ENCODE results near the gene IFRD1. TPM values are rescaled to one million over a fixed set of nuclear protein-coding genes. Genes with fewer than 3 reads are reported as not detected.

IFRD1 gene
- total RNA-seq, 1 donor from 2014 or later, result 67.0 TPM

GRCh38 chr7:112448891-112449290, 1.4 kb upstream of the IFRD1 start:
- H3K27ac Mint-ChIP-seq, result no peak overlapping the region
- peaks cover 11% of the 10 kb centered on the region for H3K36me3 Mint-ChIP-seq (ENCODE audit: low read depth)
- no peak for ATAC-seq (ENCODE audit: low read depth)
- intact Hi-C loops (cut with micrococcal nuclease), result no loop called here
- ChIA-PET POLR2A (no interaction called here), CTCF (no interaction called here)
- H3K9me3 Mint-ChIP-seq, result no peaks in the 10 kb centered on the region
- no peak for DNase-seq
- TF ChIP-seq CTCF (IDR thresholded peaks at IDR 0.05), result no peak
- no peak overlapping the region for H3K4me3 Mint-ChIP-seq
- H3K4me1 Mint-ChIP-seq, result peaks cover 35% of the 10 kb centered on the region
- H3K27me3 Mint-ChIP-seq, result no peaks in the 10 kb centered on the region

DNA sequence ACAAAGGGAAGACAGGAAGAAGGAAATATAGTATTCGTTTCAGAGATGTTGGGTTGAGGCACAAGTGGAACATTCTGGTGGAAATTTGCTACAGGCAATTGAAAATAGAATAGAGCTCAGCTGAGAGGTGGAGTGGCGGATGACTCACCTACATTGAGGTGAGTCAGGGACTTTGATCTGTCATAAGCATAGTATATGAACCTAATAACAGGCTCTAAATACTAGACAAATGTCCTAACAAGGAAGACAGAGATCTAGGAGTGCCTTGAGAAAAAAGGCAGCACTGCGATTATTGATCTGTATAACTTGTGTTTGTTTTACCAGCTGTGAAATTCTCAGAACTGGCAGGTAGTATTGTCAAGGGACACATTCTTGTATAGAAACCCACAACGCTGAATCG, 907 bp upstream of the IFRD1 start:
- H3K4me1 Mint-ChIP-seq, result peaks cover 35% of the 10 kb centered on the region
- H3K27ac Mint-ChIP-seq, result peak overlapping the region; percentile 99
- no peaks in the 10 kb centered on the region for H3K9me3 Mint-ChIP-seq
- ChIA-PET POLR2A (interaction anchor here (1.5 to 2.1 kb wide), 6 partner anchors 27 to 490 kb away, joined by 4 to 17 read pairs (median 8); partner anchors contain the start of gene ZNF277), CTCF (no interaction called here)
- no peaks in the 10 kb centered on the region for H3K27me3 Mint-ChIP-seq
- no peak for TF ChIP-seq CTCF (IDR thresholded peaks at IDR 0.05)
- ATAC-seq (ENCODE audit: low read depth) (no peak), DNase-seq (no peak)
- H3K36me3 Mint-ChIP-seq (ENCODE audit: low read depth), result peaks cover 11% of the 10 kb centered on the region
- peak overlapping the region; percentile 99 for H3K4me3 Mint-ChIP-seq
- intact Hi-C loops (cut with micrococcal nuclease), result no loop called here

GRCh38 chr7:112450807-112451761, 824 bp downstream of the IFRD1 start:
- intact Hi-C loops (cut with micrococcal nuclease), result loop anchor here (1.0 to 2.0 kb wide), 8 partner anchors 59 to 1368 kb away; partner anchors contain the start of genes DOCK4, IMMP2L, SMIM30 and TMEM168
- Mint-ChIP-seq H3K9me3 (no peaks in the 10 kb centered on the region), H3K4me1 (peaks cover 39% of the 10 kb centered on the region), H3K36me3 (ENCODE audit: low read depth) (peaks cover 18% of the 10 kb centered on the region), H3K4me3 (peak overlapping the region; percentile 99), H3K27me3 (no peaks in the 10 kb centered on the region), H3K27ac (peak overlapping the region; percentile 99)
- ATAC-seq (ENCODE audit: low read depth) (peak; percentile 76), DNase-seq (peak; percentile 77)
- ChIA-PET POLR2A (interaction anchor here (0.6 to 2.1 kb wide), 14 partner anchors 9 to 889 kb away, joined by 3 to 22 read pairs (median 8); partner anchors contain the start of genes IMMP2L, TMEM168 and ZNF277), CTCF (interaction anchor here (0.7 kb wide), 1 partner anchor 14 kb away, joined by 4 read pairs; no protein-coding TSS in a partner anchor)
- TF ChIP-seq CTCF (IDR thresholded peaks at IDR 0.05), result no peak

DNA sequence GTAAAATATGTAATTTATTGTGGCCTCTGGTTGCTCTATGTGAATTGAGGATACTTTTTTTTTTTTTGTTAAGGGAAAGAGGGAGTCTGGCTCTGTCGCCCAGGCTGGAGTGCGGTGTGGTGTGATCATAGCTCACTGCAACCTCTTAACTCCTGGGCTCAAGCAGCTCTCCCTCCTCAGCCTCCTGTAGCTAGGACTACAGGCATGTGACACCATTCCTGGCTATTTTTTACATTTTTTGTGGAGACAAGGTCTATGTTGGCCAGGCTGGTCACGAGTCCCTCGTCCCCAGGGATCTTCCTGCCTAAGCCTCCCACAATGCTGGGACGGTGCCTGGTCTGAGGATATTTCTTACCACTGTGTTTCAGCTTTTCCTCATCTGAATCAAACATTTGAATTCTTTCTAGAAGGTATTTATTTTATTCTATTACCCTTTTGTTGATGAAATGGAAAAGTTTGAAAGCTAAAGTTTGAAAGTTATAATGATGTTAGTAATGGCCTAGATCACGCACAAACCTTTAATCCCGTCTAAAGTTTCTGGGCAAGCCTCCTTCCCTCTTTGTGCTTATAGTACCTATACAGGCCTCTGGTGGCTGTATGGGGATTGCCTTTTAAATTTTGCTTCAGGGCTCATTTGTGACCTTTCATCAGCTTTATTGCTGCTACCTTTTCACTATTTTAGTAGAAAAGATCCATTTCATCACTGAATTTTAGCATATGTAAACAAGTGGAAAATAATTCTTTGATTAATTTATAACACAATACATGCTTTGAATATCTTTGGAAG, 2.0 kb downstream of the IFRD1 start:
- ChIA-PET CTCF (interaction anchor here (0.7 kb wide), 1 partner anchor 13 kb away, joined by 4 read pairs; no protein-coding TSS in a partner anchor), POLR2A (interaction anchor here (1.4 kb wide), 1 partner anchor 487 kb away, joined by 3 read pairs; a partner anchor contains a TSS)
- peaks cover 25% of the 10 kb centered on the region for H3K36me3 Mint-ChIP-seq (ENCODE audit: low read depth)
- peaks cover 39% of the 10 kb centered on the region for H3K4me1 Mint-ChIP-seq
- intact Hi-C loops (cut with micrococcal nuclease), result loop anchor here (2.0 kb wide), 1 partner anchor 17 kb away; no protein-coding TSS in a partner anchor
- H3K27ac Mint-ChIP-seq, result peak overlapping the region; percentile 71
- H3K27me3 Mint-ChIP-seq, result no peaks in the 10 kb centered on the region
- ATAC-seq (ENCODE audit: low read depth), result no peak
- no peak for DNase-seq
- TF ChIP-seq CTCF (IDR thresholded peaks at IDR 0.05), result no peak
- peak overlapping the region; percentile 99 for H3K4me3 Mint-ChIP-seq
- no peaks in the 10 kb centered on the region for H3K9me3 Mint-ChIP-seq
